K562 (cell line): ENCODE results near the gene SLC25A31. TPM values are rescaled to one million over a fixed set of nuclear protein-coding genes. Genes with fewer than 3 reads are reported as not detected.

Source experiments
- CBX1 ChIP-seq: sonication (generic); IDR thresholded peaks from 2 replicates; pipeline ENCODE4 v1.6.1; 2016; ENCODE audit warnings: antibody characterized with exemption, low read depth, mild to moderate bottlenecking
- CSDE1 ChIP-seq, 2 experiments: fragments of 450-650 bp; IDR thresholded peaks; 2 replicates each; pipeline ENCODE4 v1.6.1; 2016; ENCODE audit warnings: mild to moderate bottlenecking in 1 of 2
- CTCFL ChIP-seq: IDR thresholded peaks from 2 replicates; pipeline ENCODE4 v1.6.1; 2011; ENCODE audit warnings: borderline replicate concordance, low read depth, mild to moderate bottlenecking, moderate library complexity, low read length; ENCODE audit not compliant: insufficient read depth, poor library complexity, severe bottlenecking
- E2F6 ChIP-seq, 2 experiments: IDR thresholded peaks; 2 replicates each; pipeline ENCODE4 v1.6.1; 2011; ENCODE audit warnings: borderline replicate concordance in 1 of 2, control low read depth in 1 of 2, low read depth in 1 of 2, low read length in 1 of 2, mild to moderate bottlenecking in 1 of 2, mixed read lengths in 1 of 2, moderate library complexity in 1 of 2; ENCODE audit not compliant: insufficient read depth in 1 of 2, insufficient read length in 1 of 2, poor library complexity in 1 of 2, severe bottlenecking in 1 of 2; ENCODE audit errors: extremely low read depth in 1 of 2
- FUS ChIP-seq: fragments of 200-400 bp; formaldehyde crosslinking; optimal IDR thresholded peaks from 2 replicates; pipeline ENCODE3; 2017; ENCODE audit warnings: low read depth, low read length
- KLF13 ChIP-seq: fragments of 450-650 bp; IDR thresholded peaks from 2 replicates; pipeline ENCODE4 v1.6.1; 2016; ENCODE audit warnings: missing genetic modification characterization, low read depth, mild to moderate bottlenecking, missing compliant biosample characterization, moderate library complexity, borderline replicate concordance
- POLR2A ChIP-seq: fragments of 450-650 bp; conservative IDR thresholded peaks from 2 replicates; pipeline ENCODE4 v1.6.1; 2016
- RBM22 ChIP-seq: fragments of 200-400 bp; formaldehyde crosslinking; IDR thresholded peaks from 2 replicates; pipeline ENCODE4 v1.6.1; 2018; ENCODE audit warnings: low read length, low read depth; ENCODE audit not compliant: poor library complexity, severe bottlenecking
- SIN3B ChIP-seq: fragments of 450-650 bp; IDR thresholded peaks from 2 replicates; pipeline ENCODE4 v1.6.1; 2017; ENCODE audit warnings: low read depth, mild to moderate bottlenecking, moderate library complexity
- SOX6 ChIP-seq: fragments of 450-650 bp; IDR thresholded peaks from 2 replicates; pipeline ENCODE4 v1.6.1; 2014; ENCODE audit warnings: mild to moderate bottlenecking
- ZBTB26 ChIP-seq: fragments of 450-650 bp; formaldehyde crosslinking; IDR thresholded peaks from 2 replicates; pipeline ENCODE4 v1.4.0; 2022; ENCODE audit warnings: missing genetic modification characterization
- ZNF395 ChIP-seq: fragments of 200-800 bp; sonication (Bioruptor generic); IDR thresholded peaks from 2 replicates; pipeline ENCODE4 v1.6.1; 2017; ENCODE audit warnings: missing genetic modification characterization, missing compliant biosample characterization
- ZNF511 ChIP-seq: sonication (generic); formaldehyde crosslinking; IDR thresholded peaks from 2 replicates; pipeline ENCODE4 v1.8.0; 2022; ENCODE audit warnings: mild to moderate bottlenecking, missing genetic modification reagents
- ZNF592 ChIP-seq: fragments of 450-650 bp; IDR thresholded peaks from 2 replicates; pipeline ENCODE4 v1.6.1; 2017; ENCODE audit warnings: antibody characterized with exemption, mild to moderate bottlenecking
- polyA plus RNA-seq, 8 experiments: library from polyadenylated mRNA; depleted of rRNA in 4 of 8; stranded (reverse) in 5 of 8; unstranded in 3 of 8; fragments of >200 nt; fragmentation: Nextera tagmentation in 2 of 8; fragmentation: Illumina TruSeq in 1 of 8; extraction: Ambion mirVana in 2 of 8; extraction: Trizol in 1 of 8; gene quantifications; 2 replicates each; pipeline versions ENCODE4 v1.2.1 to v1.2.3, GENCODE V29; 2011 to 2014; ENCODE audit warnings: inconsistent platforms in 1 of 8, missing spikeins in 1 of 8
- total RNA-seq, 7 experiments: library from RNA; depleted of rRNA in 6 of 7; stranded (reverse); fragments of >200 nt in 6 of 7; fragmentation: Illumina TruSeq in 2 of 7; extraction: Trizol in 2 of 7; gene quantifications; 2 replicates each; pipeline versions ENCODE4 v1.2.1 to v1.2.3, GENCODE V29; 2011 to 2021; ENCODE audit warnings: low replicate concordance in 1 of 7

SLC25A31 gene
- total and polyA plus RNA-seq, 9 of the 15 experiments (the other 6 are each of a cell fraction or from before 2014, with no cell fraction given), result 0.07 TPM; not detected in 8

- 0 out of 2 replicates have a peak, but pooled peaks have one; percentile 52 for TF ChIP-seq ZNF592
- TF ChIP-seq CBX1, result peak; percentile 17; the same call in 1 of the 2 replicates
- TF ChIP-seq KLF13 (tag), result peak; percentile 53; the same call in 1 of the 2 replicates
- peak; percentile 2 for TF ChIP-seq CTCFL
- TF ChIP-seq SIN3B, result no peak
- peak; percentile 78 to 91 for TF ChIP-seq E2F6 (IDR thresholded peaks at IDR 0.05; ENCODE audit: borderline replicate concordance in 1 of 2, extremely low read depth in 1 of 2, insufficient read depth in 1 of 2, insufficient read length in 1 of 2, low read depth in 1 of 2, low read length in 1 of 2, poor library complexity in 1 of 2, severe bottlenecking in 1 of 2)
- no peak for TF ChIP-seq FUS
- TF ChIP-seq ZNF395, result peak; percentile 47; the same call in 1 of the 2 replicates
- TF ChIP-seq POLR2A, result no peak
- 0 out of 2 replicates have a peak, but pooled peaks have one; percentile 17 for TF ChIP-seq SOX6
- TF ChIP-seq RBM22, result peak; percentile 2
- no peak for TF ChIP-seq ZNF511 (CRISPR knock-in tag)
- no peak for TF ChIP-seq ZBTB26 (CRISPR knock-in tag)
- TF ChIP-seq CSDE1 (IDR thresholded peaks at IDR 0.05), result no peak
Measured at GRCh38 chr4:127781300-127782024, 51.3 kb downstream of the SLC25A31 start (continued).
